H9 (cell line): ENCODE results near the gene IL36RN. TPM values are rescaled to one million over a fixed set of nuclear protein-coding genes. Genes with fewer than 3 reads are reported as not detected.

ENCODE experiments used
- DNase-seq: peaks from one replicate; pipeline ENCODE4 v3.0.0-alpha.2; 2017
- H2AFZ ChIP-seq: one replicate; pipeline ENCODE4 v1.6.1; 2013; ENCODE audit warnings: mild to moderate bottlenecking, low read length, control low read depth, moderate library complexity
- H2AK5ac ChIP-seq: 2 replicates; pipeline ENCODE4 v1.6.1; 2013; ENCODE audit warnings: low read length, control low read depth, mixed read lengths; ENCODE audit not compliant: insufficient read length
- H2BK120ac ChIP-seq: one replicate; pipeline ENCODE4 v1.6.1; 2013; ENCODE audit warnings: low read depth, mild to moderate bottlenecking, low read length, control low read depth, inconsistent platforms; ENCODE audit not compliant: poor library complexity, severe bottlenecking
- H2BK12ac ChIP-seq: 2 replicates; pipeline ENCODE4 v1.6.1; 2013; ENCODE audit warnings: low read length, control low read depth, mixed read lengths, low read depth; ENCODE audit not compliant: insufficient read length
- H2BK15ac ChIP-seq: 2 replicates; pipeline ENCODE4 v1.6.1; 2013; ENCODE audit warnings: low read depth, low read length, control low read depth
- H2BK20ac ChIP-seq: one replicate; pipeline ENCODE4 v1.6.1; 2013; ENCODE audit warnings: low read depth, mild to moderate bottlenecking, low read length, control low read depth, inconsistent platforms; ENCODE audit not compliant: poor library complexity, severe bottlenecking
- H2BK5ac ChIP-seq: 2 replicates; pipeline ENCODE4 v1.6.1; 2013; ENCODE audit warnings: low read length, control low read depth, mixed read lengths; ENCODE audit not compliant: insufficient read length
- H3K14ac ChIP-seq: 2 replicates; pipeline ENCODE4 v1.6.1; 2013; ENCODE audit warnings: low read length, control low read depth; ENCODE audit not compliant: insufficient read depth
- H3K18ac ChIP-seq: 2 replicates; pipeline ENCODE4 v1.6.1; 2013; ENCODE audit warnings: low read depth, mild to moderate bottlenecking, mixed read lengths, low read length, control low read depth; ENCODE audit not compliant: insufficient read length
- H3K23ac ChIP-seq: 2 replicates; pipeline ENCODE4 v1.6.1; 2013; ENCODE audit warnings: low read length, control low read depth, mixed read lengths, low read depth; ENCODE audit not compliant: insufficient read length
- H3K23me2 ChIP-seq: 2 replicates; pipeline ENCODE4 v1.6.1; 2013; ENCODE audit warnings: low read depth, mild to moderate bottlenecking, mixed read lengths, low read length, control low read depth; ENCODE audit not compliant: insufficient read length, poor library complexity, severe bottlenecking
- H3K27ac ChIP-seq: 2 replicates; pipeline ENCODE4 v1.5.1; 2013; ENCODE audit warnings: low read length, control low read depth, mixed read lengths, low read depth; ENCODE audit not compliant: insufficient read length
- H3K27me3 ChIP-seq: 2 replicates; pipeline ENCODE4 v1.6.1; 2013; ENCODE audit warnings: low read length, control low read depth, inconsistent platforms; ENCODE audit not compliant: insufficient read depth
- H3K4ac ChIP-seq: 2 replicates; pipeline ENCODE4 v1.6.1; 2013; ENCODE audit warnings: low read depth, mild to moderate bottlenecking, control low read depth, inconsistent platforms, low read length, moderate library complexity
- H3K4me1 ChIP-seq: 2 replicates; pipeline ENCODE4 v1.6.1; 2013; ENCODE audit warnings: low read length, control low read depth, inconsistent platforms; ENCODE audit not compliant: insufficient read depth
- H3K4me2 ChIP-seq: 2 replicates; pipeline ENCODE4 v1.6.1; 2013; ENCODE audit warnings: low read length, control low read depth, mixed read lengths; ENCODE audit not compliant: insufficient read length, insufficient read depth
- H3K56ac ChIP-seq: 2 replicates; pipeline ENCODE4 v1.6.1; 2013; ENCODE audit warnings: low read depth, mild to moderate bottlenecking, mixed read lengths, low read length, control low read depth; ENCODE audit not compliant: insufficient read length
- H3K79me1 ChIP-seq: 2 replicates; pipeline ENCODE4 v1.6.1; 2013; ENCODE audit warnings: low read depth, mild to moderate bottlenecking, moderate library complexity, low read length, control low read depth, inconsistent platforms; ENCODE audit not compliant: insufficient read depth, poor library complexity, severe bottlenecking
- H3K79me2 ChIP-seq: 2 replicates; pipeline ENCODE4 v1.6.1; 2013; ENCODE audit warnings: low read length, control low read depth, inconsistent platforms; ENCODE audit not compliant: insufficient read depth
- H3K9ac ChIP-seq: 2 replicates; pipeline ENCODE4 v1.6.1; 2013; ENCODE audit warnings: low read length, control low read depth, mixed read lengths; ENCODE audit not compliant: insufficient read length; ENCODE audit errors: extremely low read depth
- H3K9me3 ChIP-seq: one replicate; pipeline ENCODE4 v1.6.1; 2013; ENCODE audit warnings: low read depth, low read length, inconsistent platforms; ENCODE audit not compliant: control insufficient read depth
- H3T11ph ChIP-seq: one replicate; pipeline ENCODE4 v1.6.1; 2013; ENCODE audit warnings: mild to moderate bottlenecking, low read length, control low read depth, inconsistent platforms
- H4K20me1 ChIP-seq: one replicate; pipeline ENCODE4 v1.6.1; 2013; ENCODE audit not compliant: control insufficient read depth, insufficient read length, insufficient read depth
- H4K5ac ChIP-seq: 2 replicates; pipeline ENCODE4 v1.6.1; 2013; ENCODE audit warnings: low read depth, mild to moderate bottlenecking, mixed read lengths, low read length, control low read depth; ENCODE audit not compliant: insufficient read length
- H4K8ac ChIP-seq: replicated peaks from 2 replicates; pipeline ENCODE4 v1.6.1; 2013; ENCODE audit warnings: low read length, control low read depth, mixed read lengths, low read depth; ENCODE audit not compliant: insufficient read length
- H4K91ac ChIP-seq: 2 replicates; pipeline ENCODE4 v1.6.1; 2013; ENCODE audit warnings: low read depth, mild to moderate bottlenecking, moderate library complexity, mixed read lengths, low read length, control low read depth; ENCODE audit not compliant: insufficient read length
- H3K27ac Mint-ChIP-seq, 3 experiments: 2 replicates in 2 of 3; 3 replicates in 1 of 3; pipeline ENCODE4 v1.8.0; 2020 to 2021; ENCODE audit warnings: mixed read lengths in 3 of 3, mild to moderate bottlenecking in 1 of 3, moderate library complexity in 1 of 3
- H3K27me3 Mint-ChIP-seq: 2 replicates; pipeline ENCODE4 v1.8.0; 2021; ENCODE audit warnings: low read depth, mild to moderate bottlenecking, moderate library complexity, mixed read lengths
- H3K36me3 Mint-ChIP-seq, 3 experiments: 2 replicates in 2 of 3; 3 replicates in 1 of 3; pipeline ENCODE4 v1.8.0; 2020 to 2021; ENCODE audit warnings: low read depth in 3 of 3, mixed read lengths in 3 of 3; ENCODE audit not compliant: insufficient read depth in 1 of 3
- H3K4me1 Mint-ChIP-seq, 2 experiments: 2 replicates each; pipeline ENCODE4 v1.8.0; 2020; ENCODE audit warnings: mixed read lengths in 2 of 2
- H3K4me3 Mint-ChIP-seq, 2 experiments: 2 replicates in 1 of 2; 3 replicates in 1 of 2; pipeline ENCODE4 v1.8.0; 2020 to 2021; ENCODE audit warnings: mild to moderate bottlenecking in 2 of 2, mixed read lengths in 2 of 2, moderate library complexity in 1 of 2
- H3K9me3 Mint-ChIP-seq, 2 experiments: 2 replicates in 1 of 2; 3 replicates in 1 of 2; pipeline ENCODE4 v1.8.0; 2020; ENCODE audit warnings: mild to moderate bottlenecking in 2 of 2, mixed read lengths in 2 of 2, moderate library complexity in 1 of 2
- WGBS: extraction: QIAGEN DNeasy Blood & Tissue Kit; methylation state at CpG from one replicate; pipeline ENCODE4 v1.1.7; 2013; ENCODE audit warnings: missing lambda C conversion rate, low lambda C conversion rate, mixed read lengths; ENCODE audit not compliant: insufficient read length; ENCODE audit errors: extremely low coverage; 5-methylcytosine and 5-hydroxymethylcytosine counted together
- total RNA-seq: library from RNA; stranded (reverse); gene quantifications from 2 replicates; pipeline ENCODE4 v1.2.1, GENCODE V29; 2021
- TF ChIP-seq, protein P1 (sequence below): fragments of 200-600 bp; sonication (generic); conservative IDR thresholded peaks from 3 replicates; pipeline ENCODE4 v1.8.0; 2021; ENCODE audit warnings: antibody characterized with exemption, mild to moderate bottlenecking

Gene IL36RN
- total RNA-seq, 1 experiment from 2014 or later: not detected

DNA sequence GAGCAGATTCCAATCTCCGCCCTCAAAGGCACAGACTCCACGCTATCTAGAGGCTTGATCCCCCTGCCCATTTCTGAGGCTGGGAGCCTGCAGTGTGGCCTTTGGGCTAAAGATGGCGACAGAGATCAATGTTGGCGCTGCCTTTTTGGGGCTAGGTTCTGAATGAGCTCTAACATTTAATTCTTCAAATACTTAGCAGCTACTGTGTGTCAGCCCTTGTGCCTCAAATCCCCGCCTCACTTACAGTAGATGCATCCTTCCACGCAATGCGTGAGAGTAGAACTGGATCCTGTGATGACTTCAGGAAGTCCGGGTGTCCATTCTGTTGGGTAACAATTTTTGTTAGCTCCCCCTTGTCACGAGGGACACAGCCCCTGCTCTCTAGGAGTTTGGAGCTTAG is 21.1 kb downstream of the IL36RN start:
- Mint-ChIP-seq H3K36me3 (no peaks in the 10 kb centered on the region), H3K27ac (no peak overlapping the region), H3K4me1 (peaks cover 5 to 6% of the 10 kb centered on the region in 2 experiments), H3K9me3 (peaks cover 0 to 3% of the 10 kb centered on the region in 2 experiments; a peak in 1 of 5 replicates), H3K4me3 (no peak overlapping the region), H3K27me3 (peaks cover 48% of the 10 kb centered on the region)
- H3K14ac ChIP-seq: no peak overlapping the region
- no peaks in the 10 kb centered on the region for H3K79me2 ChIP-seq
- no peak overlapping the region for H4K5ac ChIP-seq
- H3K9ac ChIP-seq: no peak overlapping the region
- no peaks in the 10 kb centered on the region for H3K79me1 ChIP-seq
- H4K20me1 ChIP-seq: no peaks in the 10 kb centered on the region
- no peak overlapping the region for H3T11ph ChIP-seq
- no peak overlapping the region for H2BK15ac ChIP-seq
- H2BK20ac ChIP-seq: no peak overlapping the region
- H3K18ac ChIP-seq: no peak overlapping the region
- DNase-seq: peak; percentile 61
- no peak overlapping the region for H4K8ac ChIP-seq
- no peaks in the 10 kb centered on the region for H3K4me1 ChIP-seq
- H3K4ac ChIP-seq: no peak overlapping the region
- H2AFZ ChIP-seq: no peak overlapping the region
- TF ChIP-seq, protein P1, sequence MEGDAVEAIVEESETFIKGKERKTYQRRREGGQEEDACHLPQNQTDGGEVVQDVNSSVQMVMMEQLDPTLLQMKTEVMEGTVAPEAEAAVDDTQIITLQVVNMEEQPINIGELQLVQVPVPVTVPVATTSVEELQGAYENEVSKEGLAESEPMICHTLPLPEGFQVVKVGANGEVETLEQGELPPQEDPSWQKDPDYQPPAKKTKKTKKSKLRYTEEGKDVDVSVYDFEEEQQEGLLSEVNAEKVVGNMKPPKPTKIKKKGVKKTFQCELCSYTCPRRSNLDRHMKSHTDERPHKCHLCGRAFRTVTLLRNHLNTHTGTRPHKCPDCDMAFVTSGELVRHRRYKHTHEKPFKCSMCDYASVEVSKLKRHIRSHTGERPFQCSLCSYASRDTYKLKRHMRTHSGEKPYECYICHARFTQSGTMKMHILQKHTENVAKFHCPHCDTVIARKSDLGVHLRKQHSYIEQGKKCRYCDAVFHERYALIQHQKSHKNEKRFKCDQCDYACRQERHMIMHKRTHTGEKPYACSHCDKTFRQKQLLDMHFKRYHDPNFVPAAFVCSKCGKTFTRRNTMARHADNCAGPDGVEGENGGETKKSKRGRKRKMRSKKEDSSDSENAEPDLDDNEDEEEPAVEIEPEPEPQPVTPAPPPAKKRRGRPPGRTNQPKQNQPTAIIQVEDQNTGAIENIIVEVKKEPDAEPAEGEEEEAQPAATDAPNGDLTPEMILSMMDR: peak; percentile 81
- no peaks in the 10 kb centered on the region for H3K23me2 ChIP-seq
- no peak overlapping the region for H2BK12ac ChIP-seq
- no peaks in the 10 kb centered on the region for H3K27me3 ChIP-seq
- H3K4me2 ChIP-seq: no peak overlapping the region
- no peak overlapping the region for H2AK5ac ChIP-seq
- no peak overlapping the region for H2BK120ac ChIP-seq
- no peak overlapping the region for H3K56ac ChIP-seq
- no peak overlapping the region for H3K23ac ChIP-seq
- no CpG with 5 or more reads among the region's 9 CpGs for WGBS
- H2BK5ac ChIP-seq: no peak overlapping the region
- H4K91ac ChIP-seq: no peak overlapping the region
- no peaks in the 10 kb centered on the region for H3K9me3 ChIP-seq
- H3K27ac ChIP-seq: no peak overlapping the region
